Stimulated activated CD4-positive, alpha-beta T cell treated with anti-CD3 and anti-CD28 coated beads, Interleukin-2, amount 100 ng/mL, for 24 hours (primary cell): Measurements from ENCODE around the gene ARFIP2.
"Not testable (repeated sequence)": the region's sequence is repeated elsewhere in the genome, so short reads cannot be mapped to it uniquely, and the experiment has no call there.

Source experiments
- DNase-seq, 2 donors: peaks; one replicate each; pipeline ENCODE4 v3.0.0-alpha.2; 2020

Gene ARFIP2, protein sequence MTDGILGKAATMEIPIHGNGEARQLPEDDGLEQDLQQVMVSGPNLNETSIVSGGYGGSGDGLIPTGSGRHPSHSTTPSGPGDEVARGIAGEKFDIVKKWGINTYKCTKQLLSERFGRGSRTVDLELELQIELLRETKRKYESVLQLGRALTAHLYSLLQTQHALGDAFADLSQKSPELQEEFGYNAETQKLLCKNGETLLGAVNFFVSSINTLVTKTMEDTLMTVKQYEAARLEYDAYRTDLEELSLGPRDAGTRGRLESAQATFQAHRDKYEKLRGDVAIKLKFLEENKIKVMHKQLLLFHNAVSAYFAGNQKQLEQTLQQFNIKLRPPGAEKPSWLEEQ

GRCh38 chr11:6481012-6481923 lies at the start of gene ARFIP2, which contains the start of gene TIMM10B:
ARFIP2 (minus strand) TSS chr11:6481331; CDS start chr11:6480421, 910 bp downstream.
TIMM10B (plus strand) TSS chr11:6481501; CDS start chr11:6481517, 16 bp downstream.
- peak; percentile 98 for DNase-seq

DNA sequence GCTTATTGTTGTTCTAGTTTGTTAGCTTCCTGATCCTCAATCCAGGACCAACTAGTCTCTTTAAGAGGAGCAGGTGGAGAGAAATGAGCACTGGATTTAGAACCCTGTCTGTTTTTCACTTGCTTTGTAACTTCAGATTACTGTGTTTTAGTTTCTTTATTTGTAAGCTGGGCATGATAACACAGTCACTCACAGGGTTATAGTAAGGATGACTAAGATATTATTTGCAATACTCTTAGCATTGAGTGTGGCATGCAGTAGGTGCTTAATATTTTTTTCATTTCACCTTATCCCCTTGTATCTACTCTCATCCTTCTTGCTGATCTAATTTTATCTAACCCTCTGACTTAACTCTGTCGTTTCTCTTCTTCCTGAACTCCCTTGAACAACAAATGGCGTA lies 49.7 kb upstream of the ARFIP2 start:
- no peak for DNase-seq

GRCh38 chr11:6529266-6529665 lies 48.1 kb upstream of the ARFIP2 start:
- no peak for DNase-seq

DNA sequence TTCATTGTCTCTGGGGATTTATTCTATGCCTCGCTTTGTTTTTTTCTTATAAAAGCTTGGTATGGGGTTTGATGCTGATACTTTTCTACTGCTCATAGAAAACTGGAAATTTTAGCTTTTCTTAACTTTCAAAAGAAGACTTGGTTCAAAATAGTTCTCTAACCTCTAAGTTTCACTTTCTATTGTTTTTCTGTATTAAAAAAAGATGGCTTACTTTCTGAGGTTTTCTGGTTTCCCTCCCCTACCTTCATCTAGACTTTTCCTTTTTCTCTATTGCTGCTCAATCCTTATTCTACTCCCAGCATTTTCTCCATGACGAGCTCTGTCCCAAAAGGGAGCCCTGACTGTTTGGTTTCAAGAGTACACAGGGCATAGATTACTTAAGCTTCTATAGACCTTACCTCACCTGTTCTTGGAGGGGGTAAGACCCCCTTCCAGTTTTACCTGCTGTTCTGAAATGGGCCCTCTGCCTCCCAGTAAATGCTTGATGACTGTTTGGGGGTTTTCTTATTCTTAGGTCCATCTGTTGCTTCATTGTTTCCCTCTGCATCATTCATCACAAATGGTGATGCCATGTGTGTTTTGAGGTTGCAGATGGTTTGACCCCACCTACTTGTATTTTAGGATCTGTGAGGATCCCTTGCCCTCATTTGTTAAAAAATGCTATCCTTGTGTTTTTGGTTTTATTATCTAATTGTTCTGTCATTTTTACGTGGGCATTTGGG lies 45.4 kb upstream of the ARFIP2 start:
- no peak for DNase-seq

DNA sequence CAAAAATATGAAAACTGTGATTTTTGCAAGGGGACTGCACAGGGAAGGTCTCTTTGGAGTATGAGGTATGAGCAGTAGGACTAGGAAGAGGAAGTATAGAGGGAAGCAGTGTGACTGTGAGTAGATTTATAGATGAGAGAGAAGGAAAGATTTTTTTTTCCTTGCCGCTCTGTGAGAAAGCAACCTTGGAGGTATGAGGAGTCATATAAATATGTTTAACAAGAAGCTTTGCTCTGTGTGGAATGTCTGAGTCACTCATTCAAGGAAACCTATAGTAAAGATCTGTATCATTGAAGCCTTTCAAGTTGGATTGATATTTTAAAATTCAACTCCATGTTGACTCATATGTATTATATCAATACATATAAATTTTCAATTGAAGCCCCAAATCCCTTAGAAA lies 42.1 kb upstream of the ARFIP2 start:
- DNase-seq = no peak

GRCh38 chr11:6521946-6522345 lies 40.8 kb upstream of the ARFIP2 start:
- DNase-seq = not testable (repeated sequence)

DNA sequence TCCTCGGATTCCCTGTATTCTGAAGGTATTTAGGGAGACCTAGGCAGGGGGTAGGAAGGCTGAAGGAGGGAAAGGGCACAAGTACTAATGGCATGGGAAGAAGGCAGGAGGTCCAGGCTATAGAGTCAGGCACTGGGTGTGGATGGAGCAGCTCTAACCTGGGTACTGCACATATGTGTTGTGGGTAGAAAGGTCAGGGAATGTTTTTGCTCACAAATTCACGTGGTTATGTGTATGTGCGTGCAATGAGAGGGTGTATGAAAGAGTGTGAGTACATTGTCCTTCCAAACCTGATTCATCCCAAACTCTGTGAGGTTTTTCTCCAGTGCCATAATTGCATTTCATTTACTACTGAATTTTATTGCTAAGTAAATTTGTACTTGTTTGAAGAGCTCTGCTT lies 39.1 kb upstream of the ARFIP2 start:
- DNase-seq = no peak

GRCh38 chr11:6516865-6517264 lies 35.7 kb upstream of the ARFIP2 start:
- no peak for DNase-seq

DNA sequence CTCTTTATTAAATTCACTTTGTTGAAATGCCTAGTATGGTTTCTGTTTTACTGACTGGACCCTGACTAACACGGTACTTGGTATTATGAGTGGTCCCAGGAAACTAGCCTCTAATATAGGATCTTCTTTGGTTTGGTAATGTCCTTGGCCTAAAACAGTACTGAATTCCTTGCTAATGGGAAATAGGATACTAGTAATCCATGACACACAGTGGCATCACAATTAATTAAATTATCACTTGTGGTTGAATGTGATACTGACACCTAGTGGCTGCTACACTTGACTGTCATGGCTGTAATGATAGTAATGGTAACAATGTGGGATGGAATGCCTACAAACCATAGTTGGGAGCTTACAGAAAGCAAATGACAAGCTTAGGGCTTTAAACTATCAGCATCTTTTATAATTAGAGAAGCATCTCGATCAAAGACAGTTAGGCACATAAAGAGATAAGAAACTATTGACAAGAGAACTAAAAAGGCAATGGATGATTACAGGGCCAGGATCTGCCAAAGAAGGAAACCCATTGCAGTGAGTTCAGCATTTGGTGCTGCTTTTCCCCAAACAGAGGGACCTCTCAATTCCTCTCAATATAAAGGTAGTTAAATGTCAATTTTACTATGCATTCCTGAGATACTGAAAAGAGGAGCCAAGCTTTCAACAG lies 24.6 kb upstream of the ARFIP2 start:
- DNase-seq = no peak

DNA sequence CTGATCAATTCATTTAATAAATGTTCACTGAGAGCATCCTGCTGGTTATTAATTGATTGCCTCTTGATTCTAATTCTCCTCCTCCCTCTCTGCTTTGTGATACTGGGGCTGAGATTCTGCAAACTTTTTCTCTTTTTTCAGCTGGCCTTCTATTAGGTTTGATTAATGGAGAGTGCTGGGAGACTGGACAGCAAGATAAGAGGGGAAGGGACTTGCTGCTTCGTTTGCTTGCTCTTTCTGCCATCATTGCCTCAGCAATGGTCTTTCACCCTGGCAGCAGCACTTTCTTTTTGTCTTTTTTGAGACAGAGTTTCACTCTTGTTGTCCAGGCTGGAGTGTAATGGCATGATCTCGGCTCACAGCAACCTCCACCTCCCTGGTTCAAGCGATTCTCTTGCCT lies 23.0 kb upstream of the ARFIP2 start:
- DNase-seq = no peak

- DNase-seq = no peak
Measured at GRCh38 chr11:6502382-6502781, 21.3 kb upstream of the ARFIP2 start.

GRCh38 chr11:6498544-6498943 lies 17.4 kb upstream of the ARFIP2 start:
- no peak for DNase-seq

- no peak for DNase-seq
Measured at GRCh38 chr11:6498121-6498520, 17.0 kb upstream of the ARFIP2 start.

GRCh38 chr11:6497069-6497839 lies 16.1 kb upstream of the ARFIP2 start, which contains the start of gene DNHD1:
DNHD1 (plus strand) TSS chr11:6497280; CDS start chr11:6498216, 936 bp downstream.
- DNase-seq = no peak

GRCh38 chr11:6489306-6489705 lies 8.2 kb upstream of the ARFIP2 start:
- DNase-seq = no peak

DNA sequence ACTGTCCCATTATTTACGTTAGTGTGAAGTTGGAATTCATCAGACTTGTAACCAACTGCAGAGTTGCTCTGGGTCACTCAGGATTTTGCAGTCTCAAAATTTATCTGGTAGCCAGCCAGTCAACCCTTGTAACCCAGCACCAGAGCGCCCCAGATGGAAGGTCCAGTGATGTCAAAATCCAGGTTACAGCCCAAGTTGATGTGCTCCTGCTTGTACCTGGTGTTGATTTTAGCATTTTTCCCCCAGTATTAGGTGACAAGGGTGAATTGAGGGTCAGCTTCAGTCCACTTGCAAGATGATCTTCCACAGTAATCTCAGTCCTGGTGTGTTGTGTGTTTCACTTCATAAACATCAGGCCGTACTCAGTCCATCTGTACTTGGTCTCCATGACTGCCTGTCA lies 7.7 kb upstream of the ARFIP2 start:
- no peak for DNase-seq

DNA sequence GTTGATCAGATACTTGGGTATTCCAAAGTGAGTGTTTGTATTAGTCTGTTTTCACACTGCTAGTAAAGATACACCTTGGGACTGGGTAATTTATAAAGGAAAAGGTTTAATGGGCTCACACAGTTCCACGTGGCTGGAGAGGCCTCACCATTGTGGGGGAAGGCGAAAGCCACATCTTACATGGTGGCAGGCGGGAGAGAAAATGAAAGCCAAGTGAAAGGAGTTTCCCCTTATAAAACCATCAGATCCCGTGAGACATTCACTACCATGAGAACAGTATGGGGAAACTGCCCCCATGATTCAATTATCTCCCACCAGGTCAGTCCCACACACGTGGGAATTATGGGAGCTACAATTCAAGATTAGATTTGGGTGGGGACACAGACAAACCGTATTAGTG lies 7.2 kb upstream of the ARFIP2 start:
- DNase-seq = no peak

- DNase-seq = no peak
Measured at GRCh38 chr11:6486938-6487337, 5.8 kb upstream of the ARFIP2 start.

DNA sequence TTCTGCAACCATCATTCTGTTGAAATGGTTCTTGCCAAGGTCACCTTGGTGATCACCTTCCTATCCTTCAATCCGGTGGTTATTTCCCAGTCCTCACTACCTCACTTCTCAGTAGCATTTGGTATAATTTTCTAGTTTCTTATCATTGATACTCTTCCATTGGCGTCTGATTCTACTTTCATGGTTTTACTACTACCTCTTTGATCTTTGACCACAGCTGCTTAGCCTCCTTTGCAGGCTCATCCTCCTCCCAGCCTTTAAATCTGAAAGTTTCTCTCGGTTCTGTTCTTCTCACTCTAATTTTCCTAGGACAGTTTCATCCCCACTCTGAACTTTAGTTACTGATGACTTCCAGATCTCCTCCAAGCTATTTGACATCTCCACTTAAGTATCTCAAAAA lies 5.1 kb upstream of the ARFIP2 start:
- DNase-seq = no peak

DNA sequence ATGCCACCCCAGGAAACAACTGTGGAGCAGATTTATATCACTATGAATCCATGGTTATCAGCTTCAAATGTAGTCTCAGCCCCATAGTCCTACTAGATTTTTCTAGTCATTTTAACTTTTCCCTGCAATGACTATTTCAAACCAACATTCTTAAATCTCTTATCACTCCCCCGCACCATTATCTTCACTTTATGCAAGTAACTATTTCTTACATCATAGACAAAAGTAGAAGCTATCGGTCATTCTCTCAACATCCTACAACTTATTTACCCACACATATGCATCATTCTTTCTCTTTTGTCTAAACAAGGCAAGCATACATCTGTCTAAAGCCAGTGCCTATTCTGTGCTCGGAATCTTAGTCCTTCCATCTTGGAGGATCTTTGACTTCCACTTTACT lies 4.5 kb upstream of the ARFIP2 start:
- DNase-seq = no peak

GRCh38 chr11:6483015-6483414 lies 1.9 kb upstream of the ARFIP2 start:
- no peak for DNase-seq

DNA sequence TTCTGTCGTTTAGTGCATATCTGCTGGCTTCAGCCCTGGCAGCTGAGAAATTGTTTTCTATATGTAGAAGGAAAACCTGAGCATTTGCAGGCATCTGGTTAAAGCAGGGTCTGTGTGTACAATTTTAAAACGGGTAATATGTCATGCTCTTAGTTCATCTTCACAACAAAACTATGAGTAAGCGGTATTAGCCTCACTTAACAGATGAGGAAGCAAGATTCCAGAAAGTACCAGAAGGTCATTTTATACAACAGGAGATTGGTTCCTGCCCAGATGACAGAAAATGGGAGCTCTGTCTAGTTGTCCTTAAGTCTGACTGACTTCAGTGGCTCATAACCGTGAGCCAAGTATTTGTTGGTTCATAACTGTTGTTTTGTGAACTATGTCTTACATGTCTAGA lies 1.3 kb upstream of the ARFIP2 start:
- DNase-seq = no peak
